AG10803 (cell line): ENCODE data around the gene S100Z.

Experiments
- DNase-seq: peaks from one replicate; pipeline ENCODE4 v3.0.0; 2010; ENCODE audit warnings: low read depth
- H3K4me3 ChIP-seq: 2 replicates; pipeline ENCODE4 v1.5.1; 2011; ENCODE audit warnings: mild to moderate bottlenecking, low read length, control low read depth
- CTCF ChIP-seq: conservative IDR thresholded peaks from 2 replicates; pipeline ENCODE4 v1.5.1; 2011; ENCODE audit warnings: mild to moderate bottlenecking, low read length, control low read depth, inconsistent platforms

S100Z gene

DNA sequence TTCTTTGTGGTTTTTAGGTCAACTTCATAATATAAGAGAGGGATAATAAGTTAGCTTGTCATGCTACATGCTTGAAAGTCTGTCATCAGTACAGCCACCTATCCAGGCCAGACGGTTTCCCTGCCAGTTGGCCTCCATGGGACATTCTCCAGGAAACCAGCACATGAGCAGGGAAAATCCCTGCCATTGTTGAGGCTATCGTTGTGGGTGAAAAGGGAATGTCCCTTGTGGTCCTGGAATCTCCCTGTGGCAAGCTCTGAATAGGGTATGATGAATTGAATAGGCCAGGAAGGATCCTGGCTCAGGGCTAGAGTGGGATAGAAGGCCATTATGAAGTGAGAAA lies 18.7 kb upstream of the S100Z start:
- no peak overlapping the region for H3K4me3 ChIP-seq
- TF ChIP-seq CTCF, result no peak
- peak; percentile 76 for DNase-seq

DNA sequence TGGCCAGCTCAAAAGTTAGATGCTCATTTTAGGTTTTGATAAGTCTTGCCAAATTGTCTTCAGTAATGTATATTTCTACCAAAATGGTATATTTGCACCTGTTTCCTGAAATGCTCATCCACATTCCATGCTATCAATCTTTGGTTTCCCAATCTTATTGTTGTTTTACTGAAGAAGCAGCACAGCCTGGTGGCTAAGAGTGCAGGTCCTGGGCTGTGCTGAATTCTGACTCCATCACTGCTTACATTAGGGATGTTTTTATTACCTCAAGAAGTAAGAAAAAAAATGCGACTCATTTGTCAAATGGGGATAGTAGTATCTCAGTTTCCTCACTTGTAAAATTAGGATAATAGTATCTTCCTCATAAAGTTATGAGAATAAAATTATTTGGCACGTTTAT lies 13.6 kb upstream of the S100Z start:
- TF ChIP-seq CTCF, result no peak
- H3K4me3 ChIP-seq, result no peak overlapping the region
- DNase-seq, result no peak

- H3K4me3 ChIP-seq, result no peak overlapping the region
- DNase-seq, result no peak
- no peak for TF ChIP-seq CTCF
These were observed 13.2 kb upstream of the S100Z start for GRCh38 chr5:76836585-76836984.

GRCh38 chr5:76838481-76839261 lies 11.1 kb upstream of the S100Z start:
- DNase-seq, result peak; percentile 40
- no peak overlapping the region for H3K4me3 ChIP-seq
- no peak for TF ChIP-seq CTCF

DNA sequence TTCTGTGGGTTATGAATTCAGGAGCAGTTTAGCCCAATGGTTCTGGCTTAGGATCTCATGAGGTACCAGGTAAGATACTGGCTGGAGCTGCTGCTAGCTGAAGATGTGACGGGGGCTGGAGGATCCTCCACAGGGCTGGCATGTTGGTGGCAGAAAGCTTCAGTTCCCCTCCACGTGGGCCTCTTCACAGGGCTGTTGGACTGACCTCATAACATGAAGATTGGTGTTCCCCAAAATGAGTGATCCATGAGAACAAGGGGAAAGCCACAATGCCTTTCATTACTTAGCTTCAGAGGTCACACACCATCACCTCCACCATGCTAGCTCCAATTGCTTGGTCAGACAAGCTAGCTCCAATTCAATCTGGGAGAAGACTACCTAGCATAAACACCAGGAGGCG lies 8.5 kb upstream of the S100Z start:
- H3K4me3 ChIP-seq, result no peak overlapping the region
- TF ChIP-seq CTCF, result no peak
- DNase-seq, result no peak

- no peak for TF ChIP-seq CTCF
- no peak for DNase-seq
- no peak overlapping the region for H3K4me3 ChIP-seq
These were observed 3.9 kb upstream of the S100Z start for GRCh38 chr5:76845890-76846289.

- no peak for TF ChIP-seq CTCF
These were observed 830 bp downstream of the S100Z start for GRCh38 chr5:76850543-76851145.

More at GRCh38 chr5:76850543-76851145, 830 bp downstream of the S100Z start:
- H3K4me3 ChIP-seq, result no peak overlapping the region
- no peak for DNase-seq
